Tibial nerve (tissue), 4 donors: ENCODE data around the gene ZNF382.
A peak's percentile ranks its signal among the peaks of the same experiment; 100 is the strongest.

ENCODE experiments used
- CTCF ChIP-seq, 5 experiments: fragments of 200-600 bp in 3 of 5; fragments of 450-650 bp in 2 of 5; sonication (generic) in 3 of 5; IDR thresholded peaks; one replicate each; pipeline ENCODE4 v1.5.1; 2016 to 2019; ENCODE audit warnings: antibody characterized with exemption in 5 of 5, mild to moderate bottlenecking in 3 of 5, moderate library complexity in 2 of 5
- EP300 ChIP-seq, 2 donors: sonication (generic); formaldehyde crosslinking; IDR thresholded peaks; one replicate each; pipeline ENCODE4 v1.6.1; 2017; ENCODE audit warnings: antibody characterized with exemption in 2 of 2, mild to moderate bottlenecking in 1 of 2
- POLR2A ChIP-seq, 2 donors: fragments of 450-650 bp; IDR thresholded peaks; one replicate each; pipeline ENCODE4 v1.6.1; 2017; ENCODE audit warnings: antibody characterized with exemption in 2 of 2, mild to moderate bottlenecking in 2 of 2, moderate library complexity in 2 of 2

GRCh38 chr19:36605101-36605876 lies at the start of gene ZNF382:
- TF ChIP-seq CTCF (IDR thresholded peaks at IDR 0.05) (no peak), POLR2A (IDR thresholded peaks at IDR 0.05) (peak in 1 of 2 donors; percentile 34), EP300 (IDR thresholded peaks at IDR 0.05) (peak in 1 of 2 donors; percentile 66)
